AG04450 (cell line): ENCODE measurements around the gene TCN1. TPM values are rescaled to one million over a fixed set of nuclear protein-coding genes. Genes with fewer than 3 reads are reported as not detected.
"Not testable (repeated sequence)": the region's sequence is repeated elsewhere in the genome, so short reads cannot be mapped to it uniquely, and the experiment has no call there.

Experiments used
- CTCF ChIA-PET: fragments of 300-600, 350-600 bp; formaldehyde crosslinking; extraction: SDS; loops from one replicate; lab custom pipeline; 2022; ENCODE audit warnings: antibody characterized with exemption, inconsistent platforms; lab: Charles Lee
- POLR2A ChIA-PET: fragments of 350-600 bp; formaldehyde crosslinking; extraction: SDS; loops from one replicate; lab custom pipeline; 2021; ENCODE audit warnings: antibody characterized with exemption, inconsistent platforms; lab: Yijun Ruan, JAX
- DNase-seq: peaks from one replicate; pipeline ENCODE4 v3.0.0-alpha.2; 2011; ENCODE audit warnings: low read depth, low spot score
- H3K27ac ChIP-seq: one replicate; pipeline ENCODE4 v1.5.1; 2012; ENCODE audit warnings: low read depth, low read length, control low read depth
- H3K27me3 ChIP-seq: one replicate; pipeline ENCODE4 v1.6.0; 2012; ENCODE audit warnings: low read length; ENCODE audit not compliant: control insufficient read depth, insufficient read depth
- H3K4me3 ChIP-seq: 2 replicates; pipeline ENCODE4 v1.5.1; 2011; ENCODE audit warnings: mild to moderate bottlenecking, low read depth, low read length, control low read depth
- H3K9me3 ChIP-seq: 2 replicates; pipeline ENCODE4 v1.5.1; 2012; ENCODE audit warnings: low read length; ENCODE audit not compliant: control insufficient read depth, insufficient read depth
- polyA minus RNA-seq: library from RNA; depleted of rRNA, polyadenylated mRNA; stranded (reverse); fragments of >200 nt; gene quantifications from 2 replicates; pipeline ENCODE4 v1.2.3, GENCODE V29; 2011; rRNA and poly(A)+ RNA removed
- polyA plus RNA-seq: library from polyadenylated mRNA; depleted of rRNA; stranded (reverse); fragments of >200 nt; gene quantifications from 2 replicates; pipeline ENCODE4 v1.2.3, GENCODE V29; 2011; rRNA removed
- TF ChIP-seq, protein P1 (sequence below): IDR thresholded peaks from 2 replicates; pipeline ENCODE4 v1.5.1; 2011; ENCODE audit warnings: low read depth, low read length, control low read depth, inconsistent platforms

Gene TCN1
- not detected in 2 replicates for polyA plus RNA-seq
- not detected in 2 replicates for polyA minus RNA-seq

DNA sequence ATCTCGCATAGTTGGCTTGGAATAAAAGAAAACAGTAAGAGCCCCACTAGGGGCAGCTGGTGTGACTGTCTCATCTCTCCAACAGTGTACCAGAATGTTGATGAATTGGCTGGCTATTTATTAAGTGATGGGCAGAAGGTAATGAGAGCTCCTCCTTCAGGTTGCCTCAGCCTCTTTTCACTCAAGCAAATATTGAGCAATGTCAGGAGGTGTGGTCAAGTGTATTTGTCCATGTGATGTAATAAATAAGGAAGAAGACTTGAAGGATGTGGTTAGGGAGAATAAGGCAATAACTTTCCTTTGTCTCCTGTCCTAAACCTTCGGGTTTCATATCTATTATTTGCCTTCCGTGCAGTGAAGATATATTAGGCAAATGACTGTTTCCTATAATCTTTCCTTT lies at the start of gene TCN1:
TSS of gene TCN1 (minus strand) at position 91 of the 400 bp plus-strand sequence. CDS start at position 74, 17 bp downstream.
- H3K9me3 ChIP-seq: no peaks in the 10 kb centered on the region
- POLR2A ChIA-PET: no interaction called here
- CTCF ChIA-PET: no interaction called here
- H3K27ac ChIP-seq: no peak within 1 kb of the TSS
- DNase-seq: no peak
- TF ChIP-seq, protein P1, sequence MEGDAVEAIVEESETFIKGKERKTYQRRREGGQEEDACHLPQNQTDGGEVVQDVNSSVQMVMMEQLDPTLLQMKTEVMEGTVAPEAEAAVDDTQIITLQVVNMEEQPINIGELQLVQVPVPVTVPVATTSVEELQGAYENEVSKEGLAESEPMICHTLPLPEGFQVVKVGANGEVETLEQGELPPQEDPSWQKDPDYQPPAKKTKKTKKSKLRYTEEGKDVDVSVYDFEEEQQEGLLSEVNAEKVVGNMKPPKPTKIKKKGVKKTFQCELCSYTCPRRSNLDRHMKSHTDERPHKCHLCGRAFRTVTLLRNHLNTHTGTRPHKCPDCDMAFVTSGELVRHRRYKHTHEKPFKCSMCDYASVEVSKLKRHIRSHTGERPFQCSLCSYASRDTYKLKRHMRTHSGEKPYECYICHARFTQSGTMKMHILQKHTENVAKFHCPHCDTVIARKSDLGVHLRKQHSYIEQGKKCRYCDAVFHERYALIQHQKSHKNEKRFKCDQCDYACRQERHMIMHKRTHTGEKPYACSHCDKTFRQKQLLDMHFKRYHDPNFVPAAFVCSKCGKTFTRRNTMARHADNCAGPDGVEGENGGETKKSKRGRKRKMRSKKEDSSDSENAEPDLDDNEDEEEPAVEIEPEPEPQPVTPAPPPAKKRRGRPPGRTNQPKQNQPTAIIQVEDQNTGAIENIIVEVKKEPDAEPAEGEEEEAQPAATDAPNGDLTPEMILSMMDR: no peak
- no peaks in the 10 kb centered on the region for H3K27me3 ChIP-seq
- H3K4me3 ChIP-seq: no peak within 1 kb of the TSS

DNA sequence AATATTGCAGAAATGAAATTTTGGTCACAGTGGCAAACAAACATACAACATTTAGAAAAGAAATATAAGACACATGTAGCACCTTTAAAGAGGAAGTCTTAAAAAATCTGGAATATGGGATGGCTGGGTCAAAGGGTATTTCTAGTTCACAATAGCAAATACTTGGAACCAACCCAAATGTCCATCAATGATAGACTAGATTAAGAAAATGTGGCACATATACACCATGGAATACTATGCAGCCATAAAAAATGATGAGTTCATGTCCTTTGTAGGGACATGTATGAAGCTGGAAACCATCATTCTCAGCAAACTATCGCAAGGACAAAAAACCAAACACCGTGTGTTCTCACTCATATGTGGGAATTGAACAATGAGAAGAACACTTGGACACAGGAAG lies 37.3 kb upstream of the TCN1 start:
- H3K27me3 ChIP-seq, DNase-seq, H3K9me3 ChIP-seq, H3K4me3 ChIP-seq, H3K27ac ChIP-seq, CTCF ChIA-PET, POLR2A ChIA-PET: not testable (repeated sequence)

GRCh38 chr11:59901306-59901705 lies 35.0 kb upstream of the TCN1 start:
- Histone ChIP-seq H3K9me3 (peaks cover 11% of the 10 kb centered on the region), H3K4me3 (no peak overlapping the region), H3K27me3 (no peaks in the 10 kb centered on the region), H3K27ac (no peak overlapping the region)
- TF ChIP-seq, protein P1: no peak
- DNase-seq: no peak
- POLR2A ChIA-PET: no interaction called here
- CTCF ChIA-PET: interaction anchor here (0.6 kb wide), 1 partner anchor 72 kb away, joined by 5 read pairs; no protein-coding TSS in a partner anchor

DNA sequence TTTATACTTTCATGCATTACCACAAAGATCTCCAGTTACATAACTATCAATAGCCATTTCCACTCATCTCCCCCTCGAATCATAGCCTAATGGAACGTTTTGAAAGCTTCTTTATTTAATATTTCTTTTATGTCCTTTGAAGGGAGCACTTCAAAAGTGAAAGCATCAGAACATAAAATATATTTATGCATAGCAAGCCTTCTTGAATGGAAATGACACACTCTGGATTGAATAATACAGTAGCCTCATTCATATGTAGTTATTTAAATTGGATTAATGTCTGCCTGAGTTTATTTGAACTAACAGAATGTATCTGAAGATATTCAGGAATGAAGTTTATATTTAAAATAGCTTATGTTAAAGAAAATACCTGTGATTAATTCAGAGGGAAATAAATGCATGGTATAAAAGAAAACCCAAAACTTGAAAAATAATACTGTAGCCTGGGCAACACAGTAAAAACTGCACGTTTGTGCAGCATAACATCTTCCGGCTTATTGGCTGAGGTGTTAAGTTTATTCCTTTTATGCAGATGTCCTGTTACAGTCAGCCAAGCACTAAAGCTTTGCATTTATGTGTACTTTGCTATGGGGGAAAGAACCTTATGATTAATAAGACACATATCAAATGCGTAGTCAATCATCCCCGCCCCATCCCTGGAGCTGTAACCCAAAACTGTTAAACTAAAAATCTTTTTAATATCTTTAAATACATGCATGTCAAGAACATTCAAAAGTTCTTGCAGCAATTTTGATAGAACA lies 34.3 kb upstream of the TCN1 start:
- Histone ChIP-seq H3K9me3 (peaks cover 11% of the 10 kb centered on the region), H3K4me3 (no peak overlapping the region), H3K27ac (no peak overlapping the region), H3K27me3 (no peaks in the 10 kb centered on the region)
- no peak for DNase-seq
- ChIA-PET POLR2A (no interaction called here), CTCF (no interaction called here)
- TF ChIP-seq, protein P1: no peak

DNA sequence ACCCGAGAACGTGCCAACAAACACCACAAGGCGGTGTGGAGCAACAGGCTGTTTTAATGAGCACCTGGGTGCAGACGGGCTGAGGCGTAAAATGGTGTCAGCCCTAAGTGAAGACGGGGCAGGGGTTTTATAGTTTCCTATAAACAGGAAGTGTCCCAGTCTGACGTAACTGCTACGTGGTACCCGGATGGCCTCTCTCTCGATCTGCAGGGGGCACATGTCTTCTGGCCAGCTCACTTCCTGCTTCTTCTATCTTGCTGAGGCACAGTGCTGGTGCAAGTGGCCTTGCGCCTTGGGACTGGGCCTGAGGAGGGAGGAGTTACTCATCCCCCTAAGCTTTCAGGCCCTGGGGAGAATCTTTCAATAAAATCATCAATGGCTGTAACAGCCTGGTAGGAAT lies 33.2 kb upstream of the TCN1 start:
- CTCF ChIA-PET: no interaction called here
- no peak overlapping the region for H3K4me3 ChIP-seq

More for the DNA sequence above, 33.2 kb upstream of the TCN1 start:
- no peaks in the 10 kb centered on the region for H3K27me3 ChIP-seq
- no peak overlapping the region for H3K27ac ChIP-seq
- H3K9me3 ChIP-seq: peaks cover 11% of the 10 kb centered on the region
- DNase-seq: no peak
- POLR2A ChIA-PET: no interaction called here
- TF ChIP-seq, protein P1: no peak
